NCI-H82 (cell line): ENCODE measurements around the gene FBXW8.

Source experiments
- DNase-seq: peaks from one replicate; lab custom pipeline; 2025; lab: John Stamatoyannopoulos, UW

Gene FBXW8

DNA sequence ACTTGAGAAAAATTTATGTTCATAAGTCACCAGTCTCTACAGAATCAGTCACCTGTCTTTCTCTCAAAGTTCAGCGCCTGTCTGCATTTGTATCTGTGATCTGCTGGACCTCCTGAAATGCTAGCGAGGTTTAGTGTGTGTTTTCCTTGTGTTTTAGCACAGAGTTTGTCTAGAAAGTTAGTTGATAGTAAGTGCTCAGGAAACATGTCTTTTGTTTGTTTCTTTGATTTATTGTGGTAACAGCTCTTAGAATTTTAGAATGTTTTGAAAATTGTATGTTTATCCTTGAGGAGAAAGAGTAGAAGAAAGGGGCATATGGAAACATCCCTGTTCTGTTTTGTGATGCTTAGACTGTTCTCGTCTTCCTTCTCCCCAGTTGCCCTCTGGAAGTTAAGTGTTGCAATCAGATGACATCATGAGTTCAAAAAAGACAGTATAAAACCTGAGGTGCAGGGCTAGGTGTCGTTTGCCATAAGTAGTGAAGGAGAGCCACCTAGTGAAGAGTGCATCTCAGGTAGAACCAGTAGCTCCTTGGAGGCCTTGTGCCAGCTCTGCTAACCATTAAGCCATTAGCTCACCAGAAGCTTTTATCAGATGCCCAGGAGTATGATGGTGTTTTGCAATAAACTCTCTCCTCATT lies 44.8 kb downstream of the FBXW8 start:
- peak; percentile 9 for DNase-seq

GRCh38 chr12:116958402-116959197 lies 47.9 kb downstream of the FBXW8 start:
- no peak for DNase-seq

DNA sequence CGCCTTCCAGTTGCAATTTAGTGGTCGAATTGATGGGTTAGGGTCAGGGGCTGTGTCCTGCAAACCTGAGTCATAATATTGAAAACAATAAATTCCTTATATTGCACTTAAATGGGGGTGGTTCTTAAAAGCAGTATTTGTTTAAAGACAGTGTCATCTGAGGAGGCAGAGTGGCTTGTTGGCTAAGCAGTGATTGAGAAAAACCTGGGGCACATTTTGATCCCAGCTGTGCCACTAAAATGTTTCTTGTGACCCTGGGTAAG lies 48.4 kb downstream of the FBXW8 start:
- DNase-seq = no peak

DNA sequence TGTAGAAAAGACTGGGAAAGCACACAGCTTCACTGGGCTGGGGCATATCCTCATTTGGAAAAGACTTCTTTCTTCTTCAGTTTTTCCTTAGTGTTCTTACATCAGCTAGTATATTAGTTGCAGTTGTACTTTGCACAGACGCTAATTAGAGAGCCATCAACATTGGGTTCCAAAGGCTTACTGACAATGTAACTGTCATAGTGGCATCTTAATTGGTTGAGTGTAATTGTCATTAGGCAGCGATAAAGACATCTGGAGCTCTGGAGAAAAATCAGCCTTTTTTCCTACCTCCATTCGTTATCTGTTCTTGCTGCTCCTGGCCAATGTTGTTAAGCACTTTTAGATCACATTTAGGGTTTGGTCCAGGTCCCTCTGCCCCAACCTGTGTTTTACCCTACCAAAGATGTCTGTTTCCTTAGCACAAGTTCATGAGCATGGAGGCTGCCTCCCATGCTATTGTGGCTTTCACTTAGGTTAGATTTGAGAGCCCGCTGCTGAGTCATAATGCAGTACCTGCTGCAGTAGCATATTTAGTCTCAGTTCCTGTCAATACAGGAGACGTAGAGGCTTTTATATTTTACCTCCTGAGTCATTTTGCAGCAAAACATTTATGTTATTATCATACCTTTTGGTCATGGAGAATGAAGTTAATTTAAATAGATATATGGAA lies 49.2 kb downstream of the FBXW8 start:
- no peak for DNase-seq

DNA sequence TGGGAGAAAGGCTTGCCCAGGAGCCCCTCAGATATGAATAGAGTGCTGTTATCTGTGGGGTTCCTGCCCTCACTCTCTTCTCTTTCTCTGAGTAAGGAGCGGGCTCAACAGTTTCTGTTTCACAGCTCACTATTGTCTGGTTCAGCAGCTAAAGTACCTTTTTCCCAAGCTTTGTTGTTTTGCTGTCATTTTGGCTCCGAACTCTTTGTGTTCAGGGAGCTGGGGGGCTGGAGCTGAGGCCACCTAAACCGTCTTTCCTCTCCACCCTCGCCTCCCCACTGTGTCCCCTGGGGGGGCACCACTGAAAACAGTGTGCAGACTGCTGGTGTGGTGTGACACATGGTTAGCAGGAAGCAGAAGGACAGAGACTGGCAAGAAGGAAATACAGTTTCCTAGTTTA lies 51.4 kb downstream of the FBXW8 start:
- DNase-seq = no peak

GRCh38 chr12:116962783-116963356 lies 52.1 kb downstream of the FBXW8 start:
- no peak for DNase-seq

DNA sequence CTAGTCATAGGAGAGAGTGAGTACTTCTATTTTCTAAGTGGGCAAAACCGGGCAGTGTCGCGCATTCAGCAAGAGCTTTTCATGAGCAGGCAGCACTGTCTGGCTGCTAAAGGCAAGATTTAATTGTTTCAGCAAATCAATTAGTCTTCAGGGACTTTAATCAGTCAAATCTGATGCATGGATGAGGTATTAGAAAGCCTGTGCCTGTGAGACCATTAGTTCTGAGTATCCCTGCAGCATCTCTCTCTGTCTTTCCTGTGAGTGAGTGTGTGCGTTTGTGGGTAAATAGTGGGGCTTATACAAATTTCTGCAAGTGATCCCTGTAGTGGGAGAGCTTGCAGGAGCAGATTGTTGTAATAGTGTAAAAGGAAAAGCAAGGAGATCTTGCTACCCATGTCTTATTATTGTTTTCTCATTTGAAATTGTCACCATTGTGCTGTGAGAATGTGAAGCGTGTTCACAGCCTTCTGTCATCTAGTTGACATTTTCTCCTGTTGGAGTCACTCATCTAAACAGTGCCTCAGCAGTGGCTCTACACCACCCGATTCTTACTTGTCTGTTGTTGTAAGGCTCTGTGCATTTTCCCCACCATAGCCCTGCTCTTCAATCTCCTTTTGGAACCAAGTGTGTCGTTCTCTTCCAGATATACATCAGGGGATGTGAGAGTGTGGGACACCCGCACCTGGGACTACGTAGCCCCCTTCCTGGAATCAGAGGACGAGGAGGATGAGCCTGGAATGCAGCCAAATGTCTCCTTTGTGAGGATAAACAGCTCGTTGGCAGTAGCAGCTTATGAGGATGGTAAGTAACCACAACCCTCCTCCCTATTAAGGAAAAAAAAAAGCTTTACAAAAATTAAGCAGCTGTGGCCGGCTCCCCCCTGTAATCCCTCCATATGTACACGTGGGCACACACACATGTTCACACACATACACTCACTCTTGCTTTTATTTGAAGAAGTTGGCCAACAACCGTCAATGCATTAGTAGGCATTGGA lies 53.6 kb downstream of the FBXW8 start:
- peak; percentile 95 for DNase-seq

GRCh38 chr12:116968986-116969385 lies 58.2 kb downstream of the FBXW8 start:
- DNase-seq = peak; percentile 11

DNA sequence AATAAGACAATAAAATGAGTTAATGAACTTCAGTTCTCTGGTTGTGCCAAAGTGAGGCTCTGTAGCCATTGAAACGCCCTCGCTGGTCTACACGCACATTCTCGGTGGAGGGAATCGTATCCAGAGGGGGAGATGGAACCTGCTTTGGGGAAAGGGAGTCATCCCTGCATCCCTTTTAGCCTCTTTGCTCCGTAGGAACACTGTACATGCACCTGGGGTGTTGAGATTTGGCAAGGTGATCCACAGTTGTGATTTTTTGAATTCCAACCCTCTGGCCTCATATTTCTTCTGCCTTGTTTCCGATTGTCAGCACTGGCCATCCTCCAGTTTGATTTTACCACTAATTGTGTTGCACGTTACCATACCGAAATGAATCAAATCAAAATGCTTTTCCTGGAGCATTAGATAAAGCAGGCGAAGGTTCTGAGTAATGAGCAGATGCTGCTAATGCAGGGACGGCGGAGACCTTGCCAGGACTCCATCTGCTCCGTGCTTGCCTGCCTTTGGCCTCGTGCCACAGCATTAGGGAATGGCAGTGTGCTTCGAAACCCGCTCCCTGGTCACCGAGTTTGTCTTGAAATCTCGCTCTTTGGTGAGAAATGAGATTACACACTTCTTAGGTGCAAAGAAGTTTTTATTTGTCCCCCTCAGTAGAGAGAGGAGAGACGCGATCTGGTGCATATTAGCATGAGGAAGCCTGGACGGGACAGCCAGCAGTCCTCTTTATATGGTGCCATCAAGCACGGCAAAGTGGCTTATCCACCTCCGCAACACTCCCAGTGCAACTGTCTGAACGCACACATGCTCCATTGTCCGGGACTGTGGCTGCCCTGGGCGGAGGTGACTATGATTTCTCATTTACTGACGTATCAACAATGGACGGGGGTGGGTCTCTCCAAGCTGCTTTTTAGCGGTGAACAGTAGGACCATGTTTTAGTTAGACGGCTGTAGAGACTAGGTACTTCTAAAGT lies 59.1 kb downstream of the FBXW8 start:
- DNase-seq = peak; percentile 91

DNA sequence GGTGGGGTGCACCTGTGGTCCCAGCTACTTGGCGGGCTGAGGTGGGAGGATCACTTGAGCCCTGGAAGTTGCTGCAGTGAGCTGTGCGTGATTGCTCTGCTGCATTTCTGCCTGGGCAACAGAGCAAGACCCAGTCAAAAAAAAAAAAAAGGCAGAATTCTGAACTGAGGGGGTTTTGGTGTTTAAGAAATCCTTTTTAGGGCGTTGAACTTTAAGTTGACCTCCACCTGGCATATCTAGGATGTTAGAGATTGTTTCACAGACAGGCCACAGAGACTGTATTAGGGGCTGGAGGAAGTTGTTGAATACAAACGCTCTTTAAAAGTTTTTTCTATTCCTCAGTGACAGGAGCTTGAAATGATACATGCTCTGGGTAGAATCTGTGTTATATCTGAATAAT lies 60.5 kb downstream of the FBXW8 start:
- DNase-seq = no peak

GRCh38 chr12:116975779-116976393 lies 65.1 kb downstream of the FBXW8 start:
- no peak for DNase-seq

DNA sequence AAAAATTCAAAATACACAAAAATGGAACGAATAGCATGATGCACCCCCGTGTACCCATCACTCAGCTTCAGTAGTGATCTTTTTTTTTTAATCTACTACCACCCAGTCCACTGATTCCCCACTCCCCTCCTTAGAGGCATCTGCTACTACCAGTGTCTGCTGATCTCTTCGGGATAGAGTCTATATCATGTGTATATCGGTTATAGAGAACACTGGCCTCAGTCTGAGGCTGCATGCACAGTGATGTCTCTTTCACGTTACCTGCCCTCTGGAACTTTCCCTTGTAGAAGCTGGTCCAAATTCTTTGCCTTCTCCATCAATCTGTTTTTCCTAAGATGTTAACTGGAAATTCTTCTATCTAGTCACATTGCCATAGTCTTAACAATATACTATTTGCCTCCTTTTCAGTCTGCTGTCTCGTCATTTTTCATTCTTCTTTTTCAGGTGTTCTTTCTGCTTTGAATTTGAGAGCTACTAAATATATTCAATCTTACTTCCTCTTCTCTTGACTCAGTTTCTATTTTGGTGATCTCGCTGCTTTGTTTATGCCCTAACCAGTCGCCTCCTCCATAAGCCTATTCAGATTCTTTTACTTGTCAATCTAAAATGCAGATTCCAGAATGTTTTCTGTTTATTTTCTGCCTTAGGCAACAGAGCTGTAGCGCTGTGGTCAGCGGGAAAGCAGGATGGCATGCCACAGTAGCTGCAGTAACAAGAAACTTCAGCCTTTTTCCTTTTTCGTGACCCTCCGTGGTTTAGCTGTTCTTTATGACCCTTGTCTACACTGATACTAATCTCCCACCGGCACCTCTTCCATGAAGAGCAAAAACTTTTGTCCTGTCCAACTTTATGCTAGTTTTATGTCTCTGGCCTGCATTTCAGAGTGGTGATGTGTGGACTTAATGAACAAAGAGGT lies 67.0 kb downstream of the FBXW8 start:
- no peak for DNase-seq

DNA sequence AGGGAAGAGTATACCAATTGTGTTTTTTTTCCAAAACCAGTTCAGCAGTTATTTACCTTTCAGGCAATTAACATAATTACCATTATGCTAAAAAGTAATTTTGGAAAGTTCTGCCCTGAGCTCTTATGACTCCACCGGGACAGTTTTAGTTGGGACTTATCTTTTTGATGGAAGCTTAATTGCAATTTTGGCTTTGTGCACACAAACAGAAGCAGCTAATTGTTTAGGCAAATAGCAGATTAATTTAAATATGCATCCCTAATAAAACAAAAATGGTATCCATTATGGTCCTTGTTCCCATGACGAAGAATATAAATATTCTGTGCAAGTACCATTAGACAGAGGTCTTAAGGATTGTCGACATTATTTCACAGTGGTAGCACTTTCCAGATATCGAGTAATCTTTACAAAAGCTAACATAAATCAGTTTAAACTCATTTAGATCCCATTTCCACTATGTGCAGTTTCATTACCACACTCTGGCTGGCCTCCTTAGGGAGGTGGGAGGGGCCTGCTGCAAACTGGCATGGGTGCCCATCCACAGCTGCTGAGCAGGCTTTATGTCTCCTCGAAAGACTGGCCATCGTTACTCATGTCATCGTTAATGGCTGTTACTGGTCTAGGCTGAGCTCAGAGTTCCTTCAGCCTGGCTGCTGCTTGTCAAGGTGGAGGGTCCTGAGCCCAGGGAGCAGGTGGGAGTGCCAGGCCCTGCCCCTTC lies 68.2 kb downstream of the FBXW8 start:
- DNase-seq = peak; percentile 24

GRCh38 chr12:116980083-116980482 lies 69.3 kb downstream of the FBXW8 start:
- DNase-seq = no peak

- no peak for DNase-seq
These were observed 72.2 kb downstream of the FBXW8 start for GRCh38 chr12:116982791-116983411.

GRCh38 chr12:116984098-116984497 lies 73.3 kb downstream of the FBXW8 start:
- DNase-seq = no peak

DNA sequence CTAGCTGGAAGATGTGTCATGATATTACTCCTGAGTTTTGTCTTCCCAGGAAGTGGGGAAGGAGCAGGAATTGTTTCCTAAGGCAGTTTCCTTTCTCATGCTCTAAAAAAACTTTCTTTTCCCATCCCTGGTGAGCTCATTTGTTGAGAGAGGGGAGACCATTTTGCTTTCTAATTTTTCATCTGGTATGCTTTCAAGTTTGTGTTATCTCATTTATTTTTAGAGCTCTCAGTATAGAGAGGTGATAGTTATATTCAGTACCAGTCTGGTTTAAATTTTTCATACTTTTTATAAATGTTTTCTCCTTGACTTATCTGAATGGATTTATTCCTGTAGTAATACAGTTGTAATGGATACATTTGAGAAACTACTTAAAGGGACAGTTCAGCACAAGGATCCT lies 79.6 kb downstream of the FBXW8 start:
- no peak for DNase-seq
